ENCODE measurements around the gene ADGRB3. TPM values are rescaled to one million over a fixed set of nuclear protein-coding genes. Genes with fewer than 3 reads are reported as not detected.

The ADGRB3 gene
- total RNA-seq, 1 experiment from 2014 or later: not detected

DNA sequence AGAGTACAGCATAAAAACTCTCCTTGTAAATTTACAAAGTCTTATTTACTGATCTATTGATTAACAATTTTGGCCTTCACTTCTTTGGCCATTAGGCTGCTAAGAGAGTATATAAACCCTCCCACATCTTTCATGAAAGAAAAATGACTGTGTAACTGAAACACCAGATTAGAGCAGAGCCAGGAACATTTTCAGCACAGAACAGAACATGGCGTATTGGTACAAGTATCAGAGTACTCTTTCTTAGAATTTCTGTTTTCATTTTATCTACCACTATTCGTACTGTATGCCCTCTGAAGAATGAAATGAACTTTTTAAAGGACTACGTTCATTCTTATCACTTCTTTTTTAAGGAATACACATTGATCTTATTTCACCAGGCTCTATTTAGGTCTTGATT lies 550.2 kb downstream of the ADGRB3 start:
- ChIA-PET POLR2A (no interaction called here), CTCF (interaction anchor here (0.7 kb wide), 1 partner anchor 719 kb away, joined by 3 read pairs; no protein-coding TSS in a partner anchor)
- Mint-ChIP-seq H3K4me1 (ENCODE audit: insufficient read depth, unreplicated experiment) (no peaks in the 10 kb centered on the region), H3K27ac (ENCODE audit: low read depth, unreplicated experiment) (no peak overlapping the region), H3K9me3 (ENCODE audit: unreplicated experiment) (no peaks in the 10 kb centered on the region), H3K27me3 (ENCODE audit: insufficient read depth, unreplicated experiment) (peaks cover 16% of the 10 kb centered on the region), H3K4me3 (ENCODE audit: unreplicated experiment) (no peak overlapping the region), H3K36me3 (ENCODE audit: insufficient read depth, unreplicated experiment) (no peaks in the 10 kb centered on the region)
- BruUV-seq (replicated peaks): no TSS peak
- DNase-seq (ENCODE audit: unreplicated experiment): no peak
- TF ChIP-seq, protein P1, sequence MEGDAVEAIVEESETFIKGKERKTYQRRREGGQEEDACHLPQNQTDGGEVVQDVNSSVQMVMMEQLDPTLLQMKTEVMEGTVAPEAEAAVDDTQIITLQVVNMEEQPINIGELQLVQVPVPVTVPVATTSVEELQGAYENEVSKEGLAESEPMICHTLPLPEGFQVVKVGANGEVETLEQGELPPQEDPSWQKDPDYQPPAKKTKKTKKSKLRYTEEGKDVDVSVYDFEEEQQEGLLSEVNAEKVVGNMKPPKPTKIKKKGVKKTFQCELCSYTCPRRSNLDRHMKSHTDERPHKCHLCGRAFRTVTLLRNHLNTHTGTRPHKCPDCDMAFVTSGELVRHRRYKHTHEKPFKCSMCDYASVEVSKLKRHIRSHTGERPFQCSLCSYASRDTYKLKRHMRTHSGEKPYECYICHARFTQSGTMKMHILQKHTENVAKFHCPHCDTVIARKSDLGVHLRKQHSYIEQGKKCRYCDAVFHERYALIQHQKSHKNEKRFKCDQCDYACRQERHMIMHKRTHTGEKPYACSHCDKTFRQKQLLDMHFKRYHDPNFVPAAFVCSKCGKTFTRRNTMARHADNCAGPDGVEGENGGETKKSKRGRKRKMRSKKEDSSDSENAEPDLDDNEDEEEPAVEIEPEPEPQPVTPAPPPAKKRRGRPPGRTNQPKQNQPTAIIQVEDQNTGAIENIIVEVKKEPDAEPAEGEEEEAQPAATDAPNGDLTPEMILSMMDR (IDR thresholded peaks at IDR 0.05; ENCODE audit: unreplicated experiment): no peak
- intact Hi-C loops (cut with micrococcal nuclease): no loop called here

DNA sequence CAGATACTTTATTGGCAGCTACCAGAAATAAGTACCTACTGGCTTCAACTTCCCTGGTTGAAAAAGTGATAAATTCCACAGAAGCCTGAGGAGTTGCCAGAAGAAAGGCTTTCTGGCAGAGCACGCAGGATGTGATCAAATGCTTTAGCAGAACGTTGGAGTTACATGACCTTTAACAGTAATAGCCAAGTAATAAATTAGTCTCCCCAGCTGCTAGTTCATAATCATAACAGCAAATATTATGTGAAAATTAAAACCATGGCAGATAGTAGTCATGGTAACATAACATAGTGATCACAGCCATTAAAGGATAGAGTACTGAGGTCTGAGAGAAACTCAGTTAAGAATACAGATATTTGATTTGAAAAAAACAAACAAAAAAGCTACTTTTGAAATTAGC lies 567.7 kb downstream of the ADGRB3 start:
- H3K27ac Mint-ChIP-seq (ENCODE audit: low read depth, unreplicated experiment): no peak overlapping the region
- CTCF ChIA-PET: no interaction called here
- BruUV-seq (replicated peaks): no TSS peak

DNA sequence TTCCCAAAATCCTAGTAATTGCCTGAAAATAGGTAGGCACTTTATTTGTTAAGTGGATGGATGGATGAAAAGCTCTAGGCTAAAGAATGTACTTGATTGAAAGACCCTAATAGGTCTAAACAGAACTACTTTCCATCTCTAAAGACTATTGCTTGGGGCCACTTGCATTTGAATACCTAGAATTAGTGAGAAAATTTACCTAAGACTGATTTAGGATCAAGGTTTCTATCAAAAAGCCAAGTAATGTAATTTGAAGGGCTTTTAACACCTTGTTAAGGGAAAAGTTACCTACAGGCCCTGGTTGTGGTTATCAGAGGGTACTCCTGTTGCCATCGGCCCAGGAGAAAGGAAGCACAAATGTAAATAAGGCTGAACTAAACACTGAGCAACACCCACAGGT lies 581.0 kb downstream of the ADGRB3 start:
- POLR2A ChIA-PET: no interaction called here
- no peak overlapping the region for H3K4me3 Mint-ChIP-seq (ENCODE audit: unreplicated experiment)
- H3K36me3 Mint-ChIP-seq (ENCODE audit: insufficient read depth, unreplicated experiment): peaks cover 4% of the 10 kb centered on the region

More for the DNA sequence above, 567.7 kb downstream of the ADGRB3 start:
- POLR2A ChIA-PET: no interaction called here
- Mint-ChIP-seq H3K27me3 (ENCODE audit: insufficient read depth, unreplicated experiment) (peaks cover 41% of the 10 kb centered on the region), H3K36me3 (ENCODE audit: insufficient read depth, unreplicated experiment) (no peaks in the 10 kb centered on the region), H3K4me1 (ENCODE audit: insufficient read depth, unreplicated experiment) (no peaks in the 10 kb centered on the region), H3K9me3 (ENCODE audit: unreplicated experiment) (no peaks in the 10 kb centered on the region), H3K4me3 (ENCODE audit: unreplicated experiment) (no peak overlapping the region)
- DNase-seq (ENCODE audit: unreplicated experiment): no peak
- TF ChIP-seq, protein P1 (IDR thresholded peaks at IDR 0.05; ENCODE audit: unreplicated experiment): no peak
- intact Hi-C loops (cut with micrococcal nuclease): no loop called here

DNA sequence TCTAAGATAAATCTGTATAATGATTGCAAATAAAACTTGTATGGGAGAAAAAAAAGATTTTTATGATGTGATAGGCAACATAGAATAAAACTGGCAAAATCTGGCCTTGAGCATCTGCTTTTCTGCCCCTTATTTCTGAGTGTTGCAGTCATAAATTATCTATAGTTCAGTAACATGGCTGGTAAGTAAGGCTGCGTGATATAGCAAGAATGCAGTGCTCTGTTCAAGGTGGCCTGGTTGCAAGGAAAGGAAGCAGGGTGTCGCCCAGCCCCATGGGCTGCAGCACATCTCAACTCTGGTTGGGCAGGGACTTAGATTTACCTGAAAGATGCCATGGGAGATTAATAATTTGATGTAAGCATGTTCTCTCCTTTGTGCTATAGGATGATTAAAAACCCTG lies 582.3 kb downstream of the ADGRB3 start:
- intact Hi-C loops (cut with micrococcal nuclease): no loop called here
- TF ChIP-seq, protein P1 (IDR thresholded peaks at IDR 0.05; ENCODE audit: unreplicated experiment): no peak
- BruUV-seq (replicated peaks): no TSS peak
- ChIA-PET CTCF (no interaction called here), POLR2A (no interaction called here)
- Mint-ChIP-seq H3K4me3 (ENCODE audit: unreplicated experiment) (no peak overlapping the region), H3K27me3 (ENCODE audit: insufficient read depth, unreplicated experiment) (peaks cover 53% of the 10 kb centered on the region), H3K27ac (ENCODE audit: low read depth, unreplicated experiment) (no peak overlapping the region), H3K4me1 (ENCODE audit: insufficient read depth, unreplicated experiment) (no peaks in the 10 kb centered on the region), H3K36me3 (ENCODE audit: insufficient read depth, unreplicated experiment) (peaks cover 4% of the 10 kb centered on the region), H3K9me3 (ENCODE audit: unreplicated experiment) (no peaks in the 10 kb centered on the region)
- DNase-seq (ENCODE audit: unreplicated experiment): no peak

More for the DNA sequence above, 581.0 kb downstream of the ADGRB3 start:
- peaks cover 53% of the 10 kb centered on the region for H3K27me3 Mint-ChIP-seq (ENCODE audit: insufficient read depth, unreplicated experiment)
- TF ChIP-seq, protein P1 (IDR thresholded peaks at IDR 0.05; ENCODE audit: unreplicated experiment): no peak
- no peak for DNase-seq (ENCODE audit: unreplicated experiment)
- H3K27ac Mint-ChIP-seq (ENCODE audit: low read depth, unreplicated experiment): no peak overlapping the region
- no peaks in the 10 kb centered on the region for H3K4me1 Mint-ChIP-seq (ENCODE audit: insufficient read depth, unreplicated experiment)
- intact Hi-C loops (cut with micrococcal nuclease): no loop called here
- no TSS peak for BruUV-seq (replicated peaks)
- CTCF ChIA-PET: no interaction called here
- H3K9me3 Mint-ChIP-seq (ENCODE audit: unreplicated experiment): no peaks in the 10 kb centered on the region
